ENCODE data around the gene FCRL5.
A peak's percentile ranks its signal among the peaks of the same experiment; 100 is the strongest.

The FCRL5 gene

GRCh38 chr1:157497284-157497683, 55.0 kb downstream of the FCRL5 start (continued):
- no peak for TF ChIP-seq PATZ1 (tag by site-specific recombination; IDR thresholded peaks at IDR 0.05)

- no peak overlapping the region for H3K27ac ChIP-seq (ENCODE audit: extremely low read depth, low read depth, low read length)
- CTCF ChIA-PET = interaction anchor here (0.6 to 3.1 kb wide), 20 partner anchors 9 to 329 kb away, joined by 3 to 28 read pairs (median 4); no protein-coding TSS in a partner anchor
- no peaks in the 10 kb centered on the region for H3K36me3 ChIP-seq (ENCODE audit: control insufficient read depth in 2 of 2, insufficient read depth in 1 of 2, low read length in 2 of 2)
Observed at GRCh38 chr1:157496121-157496526, 56.2 kb downstream of the FCRL5 start.

More at GRCh38 chr1:157496121-157496526, 56.2 kb downstream of the FCRL5 start:
- H3K4me3 ChIP-seq (ENCODE audit: low read depth, low read length) = no peak overlapping the region
- H3K9me3 ChIP-seq (ENCODE audit: control insufficient read depth, insufficient read depth, low read depth, low read length) = no peaks in the 10 kb centered on the region
- TF ChIP-seq ZNF785 (tag by site-specific recombination; IDR thresholded peaks at IDR 0.05) (no peak), KLF8 (tag by site-specific recombination; IDR thresholded peaks at IDR 0.05) (no peak), ZNF548 (tag by site-specific recombination; IDR thresholded peaks at IDR 0.05) (no peak), CTCF (tag by site-specific recombination; IDR thresholded peaks at IDR 0.05) (peak; percentile 25; the same call in 1 of the 2 replicates), ZNF221 (tag by site-specific recombination; IDR thresholded peaks at IDR 0.05; ENCODE audit: borderline replicate concordance) (no peak), ATF2 (tag by site-specific recombination; IDR thresholded peaks at IDR 0.05; ENCODE audit: low read depth) (no peak), HOXC10 (CRISPR knock-in tag; IDR thresholded peaks at IDR 0.05) (no peak), ZNF133 (tag by site-specific recombination; IDR thresholded peaks at IDR 0.05) (no peak), TCF7L2 (IDR thresholded peaks at IDR 0.05; ENCODE audit: borderline replicate concordance, low read depth, low read length) (0 out of 2 replicates have a peak, but pooled peaks have one; percentile 19), ZNF654 (tag by site-specific recombination; IDR thresholded peaks at IDR 0.05; ENCODE audit: low read depth) (peak; percentile 52), BCL11A (tag by site-specific recombination; IDR thresholded peaks at IDR 0.05; ENCODE audit: low read depth) (no peak), ZNF214 (tag by site-specific recombination; IDR thresholded peaks at IDR 0.05; ENCODE audit: borderline replicate concordance) (no peak), ZNF335 (tag by site-specific recombination; conservative IDR thresholded peaks at IDR 0.05) (peak; percentile 61), ZNF830 (tag by site-specific recombination; IDR thresholded peaks at IDR 0.05; ENCODE audit: low read depth) (no peak), ZNF148 (tag by site-specific recombination; IDR thresholded peaks at IDR 0.05; ENCODE audit: borderline replicate concordance) (no peak)
- no peaks in the 10 kb centered on the region for H3K4me1 ChIP-seq (ENCODE audit: control insufficient read depth, insufficient read depth, low read length)
- POLR2A ChIA-PET = no interaction called here
